GM12878 (cell line): Measurements from ENCODE around the gene NFKBIE.

ENCODE experiments used
- BCLAF1 ChIP-seq: fragments of 450-650 bp; IDR thresholded peaks from 2 replicates; pipeline ENCODE4 v1.6.1; 2017; ENCODE audit warnings: antibody characterized with exemption, mild to moderate bottlenecking, moderate library complexity
- CBFB ChIP-seq: IDR thresholded peaks from 2 replicates; pipeline ENCODE4 v1.6.1; 2016; ENCODE audit warnings: antibody characterized with exemption, low read depth
- CEBPB ChIP-seq, 2 experiments: fragments of 150-350 bp in 1 of 2; IDR thresholded peaks; 2 replicates each; pipeline ENCODE4 v1.6.1; 2012 to 2014; ENCODE audit warnings: low read depth in 2 of 2, low read length in 2 of 2, borderline replicate concordance in 1 of 2, inconsistent platforms in 1 of 2
- CREB1 ChIP-seq: IDR thresholded peaks from 2 replicates; pipeline ENCODE4 v1.6.1; 2012; ENCODE audit warnings: low read depth, mild to moderate bottlenecking, inconsistent platforms
- CTCF ChIP-seq, 3 experiments: IDR thresholded peaks in 2 of 3; conservative IDR thresholded peaks in 1 of 3; 2 replicates each; pipeline ENCODE4 v1.5.1; 2011; ENCODE audit warnings: low read depth in 3 of 3, low read length in 3 of 3, mild to moderate bottlenecking in 3 of 3, control low read depth in 2 of 3, moderate library complexity in 2 of 3, inconsistent platforms in 1 of 3, mixed read lengths in 1 of 3; ENCODE audit not compliant: control insufficient read depth in 2 of 3, insufficient read depth in 1 of 3; ENCODE audit errors: extremely low read depth in 1 of 3
- EED ChIP-seq: sonication (generic); IDR thresholded peaks from 2 replicates; pipeline ENCODE4 v1.6.1; 2016; ENCODE audit warnings: antibody characterized with exemption, low read depth
- MTA2 ChIP-seq: fragments of 450-650 bp; IDR thresholded peaks from 2 replicates; pipeline ENCODE4 v1.6.1; 2016; ENCODE audit warnings: low read depth, mild to moderate bottlenecking, moderate library complexity
- MXI1 ChIP-seq: fragments of 150-350 bp; IDR thresholded peaks from 2 replicates; pipeline ENCODE4 v1.6.1; 2011; ENCODE audit warnings: low read depth, mild to moderate bottlenecking, inconsistent platforms, low read length, improper control_type of control experiment
- TAF1 ChIP-seq: IDR thresholded peaks from 2 replicates; pipeline ENCODE4 v1.6.1; 2011; ENCODE audit warnings: mild to moderate bottlenecking, low read depth, low read length, borderline replicate concordance
- WRNIP1 ChIP-seq: IDR thresholded peaks from 2 replicates; pipeline ENCODE4 v1.6.1; 2011; ENCODE audit warnings: low read depth, low read length, improper control_type of control experiment, borderline replicate concordance
- ZBTB33 ChIP-seq: fragments of 450-650 bp; IDR thresholded peaks from 2 replicates; pipeline ENCODE4 v1.6.1; 2017; ENCODE audit warnings: mild to moderate bottlenecking

- TF ChIP-seq CTCF (IDR thresholded peaks at IDR 0.05 in 2 of 3, conservative IDR thresholded peaks at IDR 0.05 in 1 of 3; ENCODE audit: control insufficient read depth in 2 of 3, extremely low read depth in 1 of 3, insufficient read depth in 1 of 3, low read depth in 3 of 3, low read length in 3 of 3), result no peak
- no peak for TF ChIP-seq CEBPB (IDR thresholded peaks at IDR 0.05; ENCODE audit: borderline replicate concordance in 1 of 2, low read depth in 2 of 2, low read length in 2 of 2)
- no peak for TF ChIP-seq ZBTB33
- TF ChIP-seq WRNIP1, result no peak
- no peak for TF ChIP-seq TAF1
- TF ChIP-seq MTA2, result no peak
- TF ChIP-seq EED, result no peak
- TF ChIP-seq BCLAF1, result no peak
- no peak for TF ChIP-seq CREB1
- no peak for TF ChIP-seq MXI1
- no peak for TF ChIP-seq CBFB
Observed at GRCh38 chr6:44292661-44293365, 27.5 kb upstream of the NFKBIE start.
